Cardiac fibroblast (primary cell): Measurements from ENCODE around the gene COQ6.

Source experiments
- DNase-seq, 2 donors: peaks; one replicate each; pipeline versions ENCODE4 v3.0.0 to v3.0.0-alpha.2; 2010; ENCODE audit warnings: low read depth in 2 of 2
- H3K4me3 ChIP-seq, 2 donors: replicated peaks in 1 of 2; 1 replicate in 1 of 2; 2 replicates in 1 of 2; pipeline ENCODE4 v1.5.1; 2011; ENCODE audit warnings: low read depth in 2 of 2, low read length in 2 of 2, mild to moderate bottlenecking in 2 of 2, moderate library complexity in 1 of 2
- TF ChIP-seq, protein P1 (sequence below): IDR thresholded peaks from one replicate; pipeline ENCODE4 v1.5.1; 2011; ENCODE audit warnings: low read depth, mild to moderate bottlenecking, low read length, inconsistent platforms

COQ6 gene

DNA sequence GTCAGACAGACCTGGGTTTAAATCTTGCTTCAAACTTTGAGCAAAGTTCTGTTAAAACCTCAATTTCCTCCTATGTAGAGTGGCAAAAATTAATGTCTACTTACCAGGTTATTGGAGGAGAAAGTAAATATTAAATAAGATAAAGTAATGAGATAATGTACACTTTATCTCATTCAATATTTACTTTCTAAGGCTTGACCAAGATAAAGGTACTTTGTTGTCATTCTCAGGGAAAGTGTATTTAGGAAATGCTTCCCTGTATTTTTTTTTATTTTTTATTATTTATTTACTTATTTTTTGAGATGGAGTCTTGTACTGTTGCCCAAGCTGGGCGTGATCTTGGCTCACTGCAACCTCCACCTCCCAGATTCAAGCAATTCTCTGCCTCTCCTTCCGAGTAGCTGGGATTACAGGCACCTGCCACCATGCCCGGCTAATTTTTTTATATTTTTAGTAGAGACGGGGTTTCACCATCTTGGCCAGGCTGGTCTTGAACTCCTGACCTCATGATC, 4.9 kb upstream of the COQ6 start:
- TF ChIP-seq, protein P1, sequence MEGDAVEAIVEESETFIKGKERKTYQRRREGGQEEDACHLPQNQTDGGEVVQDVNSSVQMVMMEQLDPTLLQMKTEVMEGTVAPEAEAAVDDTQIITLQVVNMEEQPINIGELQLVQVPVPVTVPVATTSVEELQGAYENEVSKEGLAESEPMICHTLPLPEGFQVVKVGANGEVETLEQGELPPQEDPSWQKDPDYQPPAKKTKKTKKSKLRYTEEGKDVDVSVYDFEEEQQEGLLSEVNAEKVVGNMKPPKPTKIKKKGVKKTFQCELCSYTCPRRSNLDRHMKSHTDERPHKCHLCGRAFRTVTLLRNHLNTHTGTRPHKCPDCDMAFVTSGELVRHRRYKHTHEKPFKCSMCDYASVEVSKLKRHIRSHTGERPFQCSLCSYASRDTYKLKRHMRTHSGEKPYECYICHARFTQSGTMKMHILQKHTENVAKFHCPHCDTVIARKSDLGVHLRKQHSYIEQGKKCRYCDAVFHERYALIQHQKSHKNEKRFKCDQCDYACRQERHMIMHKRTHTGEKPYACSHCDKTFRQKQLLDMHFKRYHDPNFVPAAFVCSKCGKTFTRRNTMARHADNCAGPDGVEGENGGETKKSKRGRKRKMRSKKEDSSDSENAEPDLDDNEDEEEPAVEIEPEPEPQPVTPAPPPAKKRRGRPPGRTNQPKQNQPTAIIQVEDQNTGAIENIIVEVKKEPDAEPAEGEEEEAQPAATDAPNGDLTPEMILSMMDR, result no peak
- DNase-seq, result no peak
- no peak overlapping the region for H3K4me3 ChIP-seq

DNA sequence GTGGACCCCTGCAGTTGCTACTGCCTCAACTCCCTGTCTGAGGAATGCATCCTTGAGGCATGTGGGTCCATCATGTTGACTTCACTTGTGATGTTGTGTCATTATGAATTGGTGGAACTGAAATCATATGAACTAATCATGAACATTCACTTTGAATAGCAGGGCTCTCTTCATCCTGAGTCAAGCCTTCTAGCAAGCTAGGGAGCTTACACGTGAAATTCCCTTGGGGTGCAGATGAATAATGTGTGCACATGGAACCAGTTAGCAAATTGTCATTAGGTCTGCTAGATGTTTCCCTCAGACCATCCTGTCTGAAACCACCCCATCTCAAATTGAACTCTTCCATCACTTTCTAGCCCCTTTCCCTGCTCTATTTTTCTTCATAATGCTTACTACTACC, 3.6 kb downstream of the COQ6 start:
- peak in 1 of 2 donors; percentile 43 for DNase-seq
- H3K4me3 ChIP-seq, result no peak overlapping the region
- TF ChIP-seq, protein P1, result no peak

DNA sequence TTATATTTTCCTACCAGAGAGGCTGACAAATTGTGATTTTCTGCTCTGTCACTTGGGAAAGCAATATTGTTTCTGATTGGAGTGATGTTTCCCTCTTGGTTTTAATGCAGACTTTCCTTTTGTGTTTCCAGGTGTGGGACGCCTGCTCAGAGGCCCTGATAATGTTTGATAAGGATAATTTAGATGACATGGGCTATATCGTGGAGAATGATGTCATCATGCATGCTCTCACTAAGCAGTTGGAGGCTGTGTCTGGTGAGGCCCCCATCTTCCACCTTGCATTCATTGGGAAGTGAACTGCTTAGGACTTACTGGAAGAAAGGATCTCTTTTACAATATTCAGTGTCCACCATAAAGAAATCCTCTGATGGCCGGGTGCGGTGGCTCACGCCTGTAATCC, 5.6 kb downstream of the COQ6 start:
- TF ChIP-seq, protein P1, result no peak
- DNase-seq, result no peak
- H3K4me3 ChIP-seq, result no peak overlapping the region

DNA sequence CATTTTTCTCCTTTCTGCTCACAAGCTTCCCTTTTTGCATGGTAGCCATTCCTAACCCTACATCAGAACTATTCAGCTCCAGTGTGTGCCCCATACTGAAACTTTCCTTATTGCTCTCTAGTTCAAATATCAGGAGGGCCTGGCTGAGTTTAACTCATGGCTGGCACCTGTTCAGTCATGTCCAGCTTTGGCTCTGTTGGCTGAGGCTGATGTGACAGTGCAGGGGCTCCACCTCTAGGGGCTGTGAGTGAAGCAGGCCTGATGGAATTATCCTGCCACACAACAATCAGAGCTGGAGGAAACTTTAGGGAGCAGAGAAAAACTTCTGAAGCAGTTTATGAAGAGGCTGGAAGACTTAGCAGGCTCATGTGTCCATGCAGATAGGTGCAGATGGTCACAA, 8.5 kb downstream of the COQ6 start:
- no peak overlapping the region for H3K4me3 ChIP-seq
- DNase-seq, result no peak
- TF ChIP-seq, protein P1, result no peak

DNA sequence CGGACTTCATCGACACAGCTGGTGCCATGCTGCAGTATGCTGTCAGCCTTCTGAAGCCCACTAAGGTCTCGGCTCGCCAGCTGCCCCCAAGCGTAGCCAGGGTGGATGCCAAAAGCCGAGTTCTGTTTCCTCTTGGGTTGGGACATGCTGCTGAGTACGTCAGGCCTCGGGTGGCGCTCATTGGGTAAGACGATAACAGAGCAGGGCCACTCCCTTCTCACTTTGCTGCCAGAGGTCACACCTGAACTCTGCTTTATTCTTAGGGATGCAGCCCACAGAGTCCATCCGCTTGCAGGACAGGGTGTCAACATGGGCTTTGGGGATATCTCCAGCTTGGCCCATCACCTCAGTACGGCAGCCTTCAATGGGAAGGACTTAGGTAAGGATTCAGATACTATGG, 11.1 kb downstream of the COQ6 start:
- DNase-seq, result no peak
- TF ChIP-seq, protein P1, result no peak

DNA sequence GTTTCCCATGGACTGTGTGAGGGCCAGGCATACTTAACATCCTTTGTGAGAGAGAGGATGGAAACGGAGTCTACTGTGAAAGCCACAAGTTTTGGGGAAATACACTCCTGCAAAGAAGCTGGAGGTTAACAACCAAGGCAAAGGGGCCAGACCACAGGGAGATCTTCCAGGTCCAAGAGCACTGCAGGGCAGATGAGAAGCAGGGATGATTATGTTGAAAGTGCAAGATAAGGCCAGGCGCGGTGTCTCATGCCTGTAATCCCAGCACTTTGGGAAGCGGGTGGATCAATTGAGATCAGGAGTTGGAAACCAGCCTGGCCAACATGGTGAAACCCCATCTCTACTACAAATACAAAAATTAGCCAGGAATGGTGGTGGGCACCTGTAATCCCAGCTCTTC, 15.1 kb downstream of the COQ6 start:
- no peak for DNase-seq
- H3K4me3 ChIP-seq, result no peak overlapping the region
- TF ChIP-seq, protein P1, result no peak

More for the DNA sequence above, 11.1 kb downstream of the COQ6 start:
- H3K4me3 ChIP-seq, result no peak overlapping the region

DNA sequence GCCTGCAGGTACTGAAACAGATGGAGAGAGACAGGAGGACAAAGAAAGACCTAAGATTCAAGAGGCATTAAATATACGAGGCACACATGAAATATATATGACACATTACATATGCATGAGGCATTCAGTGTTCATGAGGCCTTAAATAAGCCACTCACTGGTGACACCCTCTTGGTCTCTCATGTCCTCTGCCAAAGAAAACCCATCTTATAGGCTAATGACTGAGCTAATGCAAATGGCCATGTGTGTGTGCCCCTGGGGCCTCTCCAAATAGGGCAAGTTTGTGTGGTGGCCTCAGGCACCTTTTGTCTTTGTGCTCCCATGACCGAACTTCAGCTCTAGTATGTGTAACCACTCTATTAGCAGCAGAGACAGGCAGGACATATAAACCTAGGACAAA, 18.8 kb downstream of the COQ6 start:
- no peak overlapping the region for H3K4me3 ChIP-seq
- DNase-seq, result no peak
- TF ChIP-seq, protein P1, result no peak
